Tibial artery (tissue), 4 donors: ENCODE measurements around the gene SDHAF1.

Experiments
- DNase-seq, 2 donors: peaks; one replicate each; pipeline ENCODE4 v3.0.0-alpha.2; 2019
- H3K27ac ChIP-seq, 2 donors: fragments of 200-600 bp; sonication (generic) in 1 of 2; 1 replicate in 1 of 2; 2 replicates in 1 of 2; pipeline ENCODE4 v1.5.1; 2018 to 2019; ENCODE audit warnings: mild to moderate bottlenecking in 1 of 2
- H3K27me3 ChIP-seq, 2 donors: fragments of 200-600 bp; sonication (generic) in 1 of 2; one replicate each; pipeline versions ENCODE4 v1.5.1 to v1.6.0; 2016 to 2019
- H3K36me3 ChIP-seq, 3 donors: fragments of 200-600 bp; sonication (generic) in 2 of 3; one replicate each; pipeline ENCODE4 v1.5.1; 2016 to 2019; ENCODE audit warnings: mild to moderate bottlenecking in 2 of 3
- H3K4me1 ChIP-seq, 4 donors: fragments of 200-600 bp; sonication (generic) in 2 of 4; 1 replicate in 3 of 4; 2 replicates in 1 of 4; pipeline ENCODE4 v1.5.1; 2016 to 2019
- H3K4me3 ChIP-seq, 2 donors: fragments of 200-600 bp; sonication (generic) in 1 of 2; 1 replicate in 1 of 2; 2 replicates in 1 of 2; pipeline ENCODE4 v1.5.1; 2018 to 2019; ENCODE audit warnings: mild to moderate bottlenecking in 2 of 2
- H3K9me3 ChIP-seq, 3 donors: fragments of 200-600 bp; sonication (generic) in 1 of 3; one replicate each; pipeline ENCODE4 v1.5.1; 2016 to 2019
- intact Hi-C: fragments of 100-400 bp; cut with DNase I; formaldehyde crosslinking; loops from one replicate; pipeline ENCODE4 v1.15.0; 2023; ENCODE audit warnings: low total_unique reads
- TF ChIP-seq, protein P1 (sequence below), 2 experiments: fragments of 200-600 bp in 1 of 2; fragments of 450-650 bp in 1 of 2; IDR thresholded peaks; one replicate each; pipeline ENCODE4 v1.5.1; 2017 to 2019; ENCODE audit warnings: antibody characterized with exemption in 2 of 2, mild to moderate bottlenecking in 1 of 2, moderate library complexity in 1 of 2

Gene SDHAF1

GRCh38 chr19:35958660-35959039, 36.3 kb upstream of the SDHAF1 start:
- H3K9me3 ChIP-seq = no peaks in the 10 kb centered on the region
- peak overlapping the region in 1 of 2 donors; percentile 15 for H3K4me3 ChIP-seq
- intact Hi-C loops = no loop called here
- peaks cover 0 to 53% of the 10 kb centered on the region in 2 donors for H3K27me3 ChIP-seq
- no peaks in the 10 kb centered on the region for H3K36me3 ChIP-seq
- no peak overlapping the region for H3K27ac ChIP-seq
- DNase-seq = no peak
- TF ChIP-seq, protein P1, sequence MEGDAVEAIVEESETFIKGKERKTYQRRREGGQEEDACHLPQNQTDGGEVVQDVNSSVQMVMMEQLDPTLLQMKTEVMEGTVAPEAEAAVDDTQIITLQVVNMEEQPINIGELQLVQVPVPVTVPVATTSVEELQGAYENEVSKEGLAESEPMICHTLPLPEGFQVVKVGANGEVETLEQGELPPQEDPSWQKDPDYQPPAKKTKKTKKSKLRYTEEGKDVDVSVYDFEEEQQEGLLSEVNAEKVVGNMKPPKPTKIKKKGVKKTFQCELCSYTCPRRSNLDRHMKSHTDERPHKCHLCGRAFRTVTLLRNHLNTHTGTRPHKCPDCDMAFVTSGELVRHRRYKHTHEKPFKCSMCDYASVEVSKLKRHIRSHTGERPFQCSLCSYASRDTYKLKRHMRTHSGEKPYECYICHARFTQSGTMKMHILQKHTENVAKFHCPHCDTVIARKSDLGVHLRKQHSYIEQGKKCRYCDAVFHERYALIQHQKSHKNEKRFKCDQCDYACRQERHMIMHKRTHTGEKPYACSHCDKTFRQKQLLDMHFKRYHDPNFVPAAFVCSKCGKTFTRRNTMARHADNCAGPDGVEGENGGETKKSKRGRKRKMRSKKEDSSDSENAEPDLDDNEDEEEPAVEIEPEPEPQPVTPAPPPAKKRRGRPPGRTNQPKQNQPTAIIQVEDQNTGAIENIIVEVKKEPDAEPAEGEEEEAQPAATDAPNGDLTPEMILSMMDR (IDR thresholded peaks at IDR 0.05) = no peak
- peaks cover 0 to 13% (median 11%) of the 10 kb centered on the region in 4 donors for H3K4me1 ChIP-seq

- Histone ChIP-seq H3K27me3 (peaks cover 0 to 60% of the 10 kb centered on the region in 2 donors), H3K9me3 (no peaks in the 10 kb centered on the region), H3K27ac (no peak overlapping the region), H3K36me3 (no peaks in the 10 kb centered on the region), H3K4me3 (peak overlapping the region in 1 of 2 donors; percentile 15), H3K4me1 (peaks cover 0 to 13% (median 11%) of the 10 kb centered on the region in 4 donors)
- DNase-seq = no peak
- TF ChIP-seq, protein P1 (IDR thresholded peaks at IDR 0.05) = peak in 1 of 2 experiments; percentile 14
- intact Hi-C loops = no loop called here
These were observed 35.7 kb upstream of the SDHAF1 start for GRCh38 chr19:35959040-35959967.

GRCh38 chr19:35959968-35960320, 35.0 kb upstream of the SDHAF1 start:
- Histone ChIP-seq H3K27ac (no peak overlapping the region), H3K4me3 (no peak overlapping the region), H3K36me3 (no peaks in the 10 kb centered on the region), H3K9me3 (no peaks in the 10 kb centered on the region), H3K27me3 (peaks cover 0 to 66% of the 10 kb centered on the region in 2 donors), H3K4me1 (peaks cover 0 to 13% (median 11%) of the 10 kb centered on the region in 4 donors)
- intact Hi-C loops = no loop called here
- DNase-seq = no peak
- TF ChIP-seq, protein P1 (IDR thresholded peaks at IDR 0.05) = no peak

DNA sequence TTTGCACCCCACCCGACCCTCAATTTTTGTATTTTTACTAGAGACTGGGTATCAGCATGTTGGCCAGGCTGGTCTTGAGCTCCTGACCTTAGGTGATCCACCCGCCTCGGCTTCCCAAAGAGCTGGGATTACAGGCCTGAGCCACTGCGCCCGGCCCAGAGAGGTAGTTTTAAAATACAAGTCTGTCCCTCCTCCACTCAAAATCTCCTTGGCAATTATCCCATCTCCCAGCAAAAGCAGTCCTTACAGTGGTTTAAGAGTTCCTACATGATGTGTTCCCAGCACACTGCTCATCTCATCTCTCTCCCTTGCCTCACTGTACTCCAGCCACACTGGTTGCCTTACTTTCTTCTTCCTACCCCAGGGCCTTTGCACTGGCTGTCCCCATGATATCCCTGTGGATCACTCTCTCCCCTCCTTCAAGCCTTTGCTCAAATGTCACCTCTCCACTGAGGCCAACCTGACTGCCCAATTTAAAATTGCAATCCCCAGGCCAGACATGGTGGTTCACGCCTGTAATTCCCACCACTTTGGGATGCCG, 34.5 kb upstream of the SDHAF1 start:
- peaks cover 0 to 69% of the 10 kb centered on the region in 2 donors for H3K27me3 ChIP-seq
- H3K27ac ChIP-seq = no peak overlapping the region
- intact Hi-C loops = no loop called here
- H3K36me3 ChIP-seq = no peaks in the 10 kb centered on the region
- no peak for DNase-seq
- peaks cover 0 to 13% (median 11%) of the 10 kb centered on the region in 4 donors for H3K4me1 ChIP-seq
- no peaks in the 10 kb centered on the region for H3K9me3 ChIP-seq
- TF ChIP-seq, protein P1 (IDR thresholded peaks at IDR 0.05) = no peak
- no peak overlapping the region for H3K4me3 ChIP-seq

GRCh38 chr19:35963514-35963913, 31.5 kb upstream of the SDHAF1 start:
- Histone ChIP-seq H3K4me3 (no peak overlapping the region), H3K36me3 (no peaks in the 10 kb centered on the region), H3K9me3 (no peaks in the 10 kb centered on the region), H3K27ac (no peak overlapping the region), H3K4me1 (peaks cover 0 to 13% (median 11%) of the 10 kb centered on the region in 4 donors), H3K27me3 (peaks cover 0 to 60% of the 10 kb centered on the region in 2 donors)
- TF ChIP-seq, protein P1 (IDR thresholded peaks at IDR 0.05) = no peak
- intact Hi-C loops = no loop called here
- no peak for DNase-seq
